Activated naive CD4-positive, alpha-beta T cell treated with anti-CD3 and anti-CD28 coated beads, Interleukin-2, amount 50 U/mL, for 24 hours (primary cell): ENCODE measurements around the gene CXCL16.
A peak's percentile ranks its signal among the peaks of the same experiment; 100 is the strongest.
"Not testable (repeated sequence)": the region's sequence is repeated elsewhere in the genome, so short reads cannot be mapped to it uniquely, and the experiment has no call there.

Experiments used
- H3K27ac Mint-ChIP-seq: one replicate; pipeline ENCODE4 v1.8.0; 2021; ENCODE audit warnings: mild to moderate bottlenecking, mixed read lengths
- H3K27me3 Mint-ChIP-seq: one replicate; pipeline ENCODE4 v1.8.0; 2021; ENCODE audit warnings: mixed read lengths
- H3K36me3 Mint-ChIP-seq: one replicate; pipeline ENCODE4 v1.8.0; 2021; ENCODE audit warnings: mixed read lengths
- H3K4me1 Mint-ChIP-seq: one replicate; pipeline ENCODE4 v1.8.0; 2021; ENCODE audit warnings: mixed read lengths
- H3K4me3 Mint-ChIP-seq: one replicate; pipeline ENCODE4 v1.8.0; 2021; ENCODE audit warnings: mild to moderate bottlenecking, mixed read lengths
- H3K9me3 Mint-ChIP-seq: one replicate; pipeline ENCODE4 v1.8.0; 2021; ENCODE audit warnings: mixed read lengths

Gene CXCL16

GRCh38 chr17:4699401-4700056 is 40.2 kb downstream of the CXCL16 start:
- peaks cover 61% of the 10 kb centered on the region for H3K4me1 Mint-ChIP-seq
- not testable (repeated sequence) for H3K4me3 Mint-ChIP-seq, H3K36me3 Mint-ChIP-seq, H3K9me3 Mint-ChIP-seq, H3K27me3 Mint-ChIP-seq, H3K27ac Mint-ChIP-seq

DNA sequence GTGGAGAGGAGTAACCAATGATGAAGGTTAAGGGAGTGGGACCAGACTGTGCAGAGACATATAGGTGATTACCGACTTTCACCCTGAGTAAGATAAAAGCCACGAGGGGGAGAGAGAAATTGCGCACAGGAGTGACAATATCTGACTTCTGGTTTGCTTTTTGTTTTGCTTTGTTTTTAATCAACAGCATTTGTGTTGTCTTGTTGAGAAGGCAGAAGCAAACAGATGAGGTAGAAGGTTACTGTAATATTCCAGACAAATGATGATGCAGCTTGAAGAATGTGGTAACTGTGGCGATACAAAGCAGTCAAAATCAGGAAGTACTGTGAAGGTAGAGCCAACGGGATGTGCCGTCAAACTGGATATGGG is 43.3 kb downstream of the CXCL16 start:
- H3K9me3 Mint-ChIP-seq, result no peaks in the 10 kb centered on the region
- peaks cover 10% of the 10 kb centered on the region for H3K36me3 Mint-ChIP-seq
- peaks cover 50% of the 10 kb centered on the region for H3K4me1 Mint-ChIP-seq
- H3K27ac Mint-ChIP-seq, result no peak overlapping the region
- H3K4me3 Mint-ChIP-seq, result peak overlapping the region; percentile 24
- no peaks in the 10 kb centered on the region for H3K27me3 Mint-ChIP-seq

DNA sequence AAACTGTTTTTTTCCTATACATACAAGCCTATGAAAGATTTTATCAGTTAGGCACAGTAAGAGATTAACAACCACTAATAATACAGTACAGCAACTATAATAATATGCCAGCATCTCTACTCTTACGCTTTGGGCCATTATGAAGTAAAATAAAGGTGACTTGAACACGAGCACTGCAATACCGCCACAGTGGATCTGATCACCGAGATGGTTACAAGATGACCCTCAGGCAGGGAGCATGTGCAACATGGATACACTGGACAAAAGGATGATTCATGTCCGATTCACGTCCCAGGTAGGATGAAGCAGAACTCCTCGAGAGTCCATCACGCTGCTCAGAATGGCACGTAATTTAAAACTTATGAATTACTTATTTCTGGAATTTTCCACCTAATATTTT is 46.3 kb downstream of the CXCL16 start:
- Mint-ChIP-seq H3K4me1 (peaks cover 61% of the 10 kb centered on the region), H3K27ac (no peak overlapping the region)

DNA sequence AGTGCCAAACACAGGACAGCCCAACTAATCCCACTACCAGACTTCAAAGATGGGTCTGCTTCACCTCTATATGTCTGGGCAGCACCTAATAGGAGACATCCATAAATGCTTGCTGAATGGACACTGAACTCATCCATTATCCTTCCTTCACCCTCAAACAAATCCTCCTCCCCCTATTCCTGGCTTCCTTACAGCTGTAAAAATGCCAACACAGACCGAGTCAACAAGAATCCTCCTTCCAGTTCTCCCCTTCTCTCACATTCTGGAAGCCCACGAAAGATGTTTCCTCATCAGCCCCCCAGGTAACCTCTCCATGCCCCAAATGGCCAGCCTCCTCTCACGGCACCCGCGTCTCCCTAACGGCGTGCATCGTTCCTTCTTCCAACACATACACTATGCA is 48.0 kb downstream of the CXCL16 start:
- peaks cover 30% of the 10 kb centered on the region for H3K36me3 Mint-ChIP-seq
- H3K4me3 Mint-ChIP-seq, result no peak overlapping the region
- H3K27me3 Mint-ChIP-seq, result no peaks in the 10 kb centered on the region
- H3K4me1 Mint-ChIP-seq, result peaks cover 62% of the 10 kb centered on the region
- H3K9me3 Mint-ChIP-seq, result no peaks in the 10 kb centered on the region
- no peak overlapping the region for H3K27ac Mint-ChIP-seq

More for the DNA sequence above, 46.3 kb downstream of the CXCL16 start:
- H3K9me3 Mint-ChIP-seq, result no peaks in the 10 kb centered on the region
- H3K4me3 Mint-ChIP-seq, result no peak overlapping the region
- H3K27me3 Mint-ChIP-seq, result no peaks in the 10 kb centered on the region
- peaks cover 22% of the 10 kb centered on the region for H3K36me3 Mint-ChIP-seq

DNA sequence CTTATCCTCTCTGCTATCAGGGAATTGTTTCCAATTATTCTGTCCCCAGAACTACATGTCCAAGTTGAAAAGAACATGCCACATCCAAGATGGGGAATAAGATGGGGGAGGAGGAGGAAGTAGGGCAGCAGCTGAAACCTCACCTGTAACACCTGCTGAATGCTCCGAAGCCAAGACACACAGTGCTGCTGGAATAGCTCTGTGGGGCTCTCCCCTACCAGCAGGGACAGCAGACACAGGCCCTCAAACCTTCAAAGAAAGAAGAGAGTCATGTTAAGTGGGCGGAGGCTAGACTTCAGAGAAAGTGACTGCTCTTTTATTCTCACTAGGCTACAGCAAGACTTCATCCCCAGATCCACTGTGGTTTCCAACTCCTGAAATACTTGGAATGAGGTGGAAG is 49.0 kb downstream of the CXCL16 start:
- peaks cover 29% of the 10 kb centered on the region for H3K36me3 Mint-ChIP-seq
- H3K9me3 Mint-ChIP-seq, result no peaks in the 10 kb centered on the region
- H3K27me3 Mint-ChIP-seq, result no peaks in the 10 kb centered on the region
- H3K4me3 Mint-ChIP-seq, result no peak overlapping the region
- H3K27ac Mint-ChIP-seq, result no peak overlapping the region
- H3K4me1 Mint-ChIP-seq, result peaks cover 57% of the 10 kb centered on the region

DNA sequence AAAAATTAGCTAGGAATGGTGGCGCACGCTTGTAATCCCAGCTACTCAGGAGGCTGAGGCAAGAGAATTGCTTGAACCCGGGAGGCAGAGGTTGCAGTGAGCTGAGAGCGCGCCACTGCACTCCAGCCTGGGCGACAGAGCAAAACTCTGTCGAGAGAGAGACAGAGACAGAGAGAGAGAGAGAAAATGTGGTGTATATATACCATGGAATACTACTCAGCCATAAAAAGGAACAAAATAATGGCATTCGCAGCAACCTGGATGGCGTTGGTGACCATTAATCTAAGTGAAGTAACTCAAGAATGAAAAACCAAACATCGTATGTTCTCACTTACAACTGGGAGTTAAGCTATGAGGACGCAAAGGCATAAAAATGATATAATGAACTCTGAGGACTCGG is 49.9 kb downstream of the CXCL16 start:
- not testable (repeated sequence) for H3K4me3 Mint-ChIP-seq, H3K9me3 Mint-ChIP-seq, H3K27ac Mint-ChIP-seq, H3K27me3 Mint-ChIP-seq
- Mint-ChIP-seq H3K36me3 (peaks cover 29% of the 10 kb centered on the region), H3K4me1 (peaks cover 62% of the 10 kb centered on the region)

DNA sequence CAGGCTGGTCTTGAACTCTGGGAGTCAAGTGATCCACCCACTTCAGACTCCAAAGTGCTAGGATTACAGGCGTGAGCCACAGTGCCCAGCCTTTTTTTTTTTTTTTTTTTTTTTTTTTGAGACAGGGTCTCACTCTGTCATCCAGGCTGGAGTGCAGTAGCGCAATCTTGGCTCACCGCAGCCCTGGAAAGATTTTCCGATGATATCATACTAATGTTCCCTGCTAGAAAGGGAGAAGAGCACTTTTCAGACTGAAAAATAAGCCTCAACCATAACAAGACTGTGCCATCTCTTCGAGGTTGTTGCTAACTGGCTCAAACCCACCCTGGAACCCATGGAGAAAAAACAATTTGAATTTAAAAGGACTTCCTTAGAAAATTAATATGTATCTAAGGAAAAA is 56.0 kb downstream of the CXCL16 start:
- not testable (repeated sequence) for H3K9me3 Mint-ChIP-seq, H3K27ac Mint-ChIP-seq, H3K27me3 Mint-ChIP-seq, H3K4me3 Mint-ChIP-seq
- H3K36me3 Mint-ChIP-seq, result peaks cover 19% of the 10 kb centered on the region
- peaks cover 29% of the 10 kb centered on the region for H3K4me1 Mint-ChIP-seq
